ENCODE measurements around the gene TCEA3. TPM values are rescaled to one million over a fixed set of nuclear protein-coding genes. Genes with fewer than 3 reads are reported as not detected.

The TCEA3 gene
- total RNA-seq, 4 donors from 2014 or later = 64.6 to 125 (median 104) TPM

- H3K27me3 ChIP-seq = no peaks in the 10 kb centered on the region
- peaks cover 0 to 41% (median 8%) of the 10 kb centered on the region in 4 donors for H3K4me1 ChIP-seq
- TF ChIP-seq, protein P1, sequence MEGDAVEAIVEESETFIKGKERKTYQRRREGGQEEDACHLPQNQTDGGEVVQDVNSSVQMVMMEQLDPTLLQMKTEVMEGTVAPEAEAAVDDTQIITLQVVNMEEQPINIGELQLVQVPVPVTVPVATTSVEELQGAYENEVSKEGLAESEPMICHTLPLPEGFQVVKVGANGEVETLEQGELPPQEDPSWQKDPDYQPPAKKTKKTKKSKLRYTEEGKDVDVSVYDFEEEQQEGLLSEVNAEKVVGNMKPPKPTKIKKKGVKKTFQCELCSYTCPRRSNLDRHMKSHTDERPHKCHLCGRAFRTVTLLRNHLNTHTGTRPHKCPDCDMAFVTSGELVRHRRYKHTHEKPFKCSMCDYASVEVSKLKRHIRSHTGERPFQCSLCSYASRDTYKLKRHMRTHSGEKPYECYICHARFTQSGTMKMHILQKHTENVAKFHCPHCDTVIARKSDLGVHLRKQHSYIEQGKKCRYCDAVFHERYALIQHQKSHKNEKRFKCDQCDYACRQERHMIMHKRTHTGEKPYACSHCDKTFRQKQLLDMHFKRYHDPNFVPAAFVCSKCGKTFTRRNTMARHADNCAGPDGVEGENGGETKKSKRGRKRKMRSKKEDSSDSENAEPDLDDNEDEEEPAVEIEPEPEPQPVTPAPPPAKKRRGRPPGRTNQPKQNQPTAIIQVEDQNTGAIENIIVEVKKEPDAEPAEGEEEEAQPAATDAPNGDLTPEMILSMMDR (IDR thresholded peaks at IDR 0.05) = no peak
- TF ChIP-seq POLR2A (IDR thresholded peaks at IDR 0.05) = no peak
- H3K9me3 ChIP-seq = no peaks in the 10 kb centered on the region
- peak overlapping the region in 3 of 4 donors; percentile 79 to 83 (median 81) for H3K27ac ChIP-seq
- no peak for DNase-seq
- peaks cover 0 to 8% (median 0%) of the 10 kb centered on the region in 3 donors for H3K36me3 ChIP-seq
- no peak overlapping the region for H3K4me3 ChIP-seq
Measured at GRCh38 chr1:23421343-23421742, 3.2 kb downstream of the TCEA3 start.

GRCh38 chr1:23420778-23421177 is 3.8 kb downstream of the TCEA3 start:
- DNase-seq = no peak
- Histone ChIP-seq H3K27me3 (no peaks in the 10 kb centered on the region), H3K9me3 (no peaks in the 10 kb centered on the region), H3K27ac (peak overlapping the region in 1 of 4 donors; percentile 83), H3K4me1 (peaks cover 0 to 41% (median 8%) of the 10 kb centered on the region in 4 donors), H3K4me3 (no peak overlapping the region), H3K36me3 (peaks cover 0 to 11% (median 0%) of the 10 kb centered on the region in 3 donors)
- TF ChIP-seq, protein P1 (IDR thresholded peaks at IDR 0.05) = no peak
- TF ChIP-seq POLR2A (IDR thresholded peaks at IDR 0.05) = no peak

DNA sequence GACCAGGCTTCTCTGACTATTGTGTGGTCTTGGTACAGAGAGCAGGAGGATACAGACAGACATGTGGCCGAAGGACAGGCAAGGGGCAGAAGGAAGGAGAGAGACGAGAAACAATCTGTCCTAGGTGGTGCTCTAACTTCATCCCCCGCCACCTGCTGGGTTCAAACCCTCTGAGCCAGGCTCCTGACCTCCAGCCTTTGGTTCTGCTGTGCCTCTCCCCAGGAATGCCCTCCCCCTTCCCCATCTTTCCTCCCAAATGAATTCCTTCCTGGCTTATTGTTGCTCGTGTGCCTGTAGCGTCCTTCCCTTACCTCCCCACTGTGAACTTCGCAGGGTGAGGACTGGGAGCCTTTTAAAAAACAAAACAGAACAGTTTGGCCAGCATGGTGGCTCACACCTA is 5.4 kb downstream of the TCEA3 start:
- Histone ChIP-seq H3K4me3 (no peak overlapping the region), H3K9me3 (no peaks in the 10 kb centered on the region), H3K27ac (no peak overlapping the region), H3K36me3 (peaks cover 0 to 11% (median 0%) of the 10 kb centered on the region in 3 donors), H3K27me3 (no peaks in the 10 kb centered on the region), H3K4me1 (peaks cover 0 to 35% (median 4%) of the 10 kb centered on the region in 4 donors)
- no peak for DNase-seq
- TF ChIP-seq, protein P1 (IDR thresholded peaks at IDR 0.05) = no peak
- TF ChIP-seq POLR2A (IDR thresholded peaks at IDR 0.05) = no peak

DNA sequence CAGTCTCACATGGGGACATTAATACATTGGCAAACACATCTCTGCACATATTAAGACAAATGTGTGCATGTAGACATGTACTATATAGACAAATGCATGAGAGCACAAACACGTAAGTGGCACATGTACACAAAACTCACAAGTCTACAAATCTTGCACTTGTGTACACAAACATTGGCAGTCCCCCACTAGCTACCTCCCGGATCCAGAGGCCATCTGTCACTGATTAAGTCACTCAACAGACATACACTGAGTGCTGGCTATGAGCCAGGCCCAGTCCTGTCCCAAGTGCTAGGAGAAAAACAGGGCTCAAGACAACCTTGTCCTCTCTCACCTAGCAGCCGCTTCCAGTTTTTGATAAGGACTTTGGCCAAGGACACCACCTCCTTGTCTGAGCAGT is 7.0 kb downstream of the TCEA3 start:
- Histone ChIP-seq H3K4me3 (no peak overlapping the region), H3K9me3 (no peaks in the 10 kb centered on the region), H3K36me3 (peaks cover 0 to 11% (median 0%) of the 10 kb centered on the region in 3 donors), H3K27ac (no peak overlapping the region), H3K27me3 (no peaks in the 10 kb centered on the region), H3K4me1 (peaks cover 0 to 23% (median 3%) of the 10 kb centered on the region in 4 donors)
- TF ChIP-seq POLR2A (IDR thresholded peaks at IDR 0.05) = no peak
- TF ChIP-seq, protein P1 (IDR thresholded peaks at IDR 0.05) = no peak
- peak in 1 of 3 donors; percentile 58 for DNase-seq

GRCh38 chr1:23416964-23417363 is 7.6 kb downstream of the TCEA3 start:
- H3K27ac ChIP-seq = no peak overlapping the region
- H3K4me1 ChIP-seq = peaks cover 0 to 17% (median 0%) of the 10 kb centered on the region in 4 donors
- H3K27me3 ChIP-seq = no peaks in the 10 kb centered on the region
- no peak overlapping the region for H3K4me3 ChIP-seq
- H3K9me3 ChIP-seq = no peaks in the 10 kb centered on the region
- peaks cover 0 to 11% (median 0%) of the 10 kb centered on the region in 3 donors for H3K36me3 ChIP-seq
- DNase-seq = no peak
- TF ChIP-seq POLR2A (IDR thresholded peaks at IDR 0.05) = no peak
- TF ChIP-seq, protein P1 (IDR thresholded peaks at IDR 0.05) = no peak
